ENCODE measurements around the gene NTHL1.
A peak's percentile ranks its signal among the peaks of the same experiment; 100 is the strongest.

- TF ChIP-seq TAF1 (IDR thresholded peaks at IDR 0.05; ENCODE audit: low read depth): 0 out of 2 replicates have a peak, but pooled peaks have one; percentile 23
- TF ChIP-seq EGR1 (IDR thresholded peaks at IDR 0.05): peak; percentile 85
- TF ChIP-seq CREB1 (IDR thresholded peaks at IDR 0.05; ENCODE audit: low read depth): no peak
Measured at GRCh38 chr16:2029350-2029749, 18.3 kb downstream of the NTHL1 start.

All from Ishikawa (cell line).